GM23248 (cell line): ENCODE results near the gene CUX1.

ENCODE experiments used
- EZH2 ChIP-seq: fragments of 200-600 bp; sonication (generic); IDR thresholded peaks from 2 replicates; pipeline ENCODE4 v1.6.1; 2018; ENCODE audit warnings: antibody characterized with exemption, mild to moderate bottlenecking; ENCODE audit not compliant: insufficient read depth, poor library complexity, severe bottlenecking
- EZH2phosphoT487 ChIP-seq: fragments of 200-600 bp; sonication (generic); IDR thresholded peaks from 2 replicates; pipeline ENCODE4 v1.6.1; 2018; ENCODE audit warnings: antibody characterized with exemption, moderate library complexity, mild to moderate bottlenecking, low read depth; ENCODE audit not compliant: insufficient read depth

- TF ChIP-seq EZH2 (no peak), EZH2phosphoT487 (no peak)
Observed at GRCh38 chr7:102047167-102047566, 229.7 kb downstream of the CUX1 start.
